ENCODE measurements around the gene CHST11.

Gene CHST11

GRCh38 chr12:104460041-104460719 lies 3.4 kb downstream of the CHST11 start:
- DNase-seq (ENCODE audit: low read depth in 2 of 2): no peak

- no peak for DNase-seq (ENCODE audit: low read depth in 2 of 2)
Observed at GRCh38 chr12:104460973-104461698, 4.4 kb downstream of the CHST11 start.

GRCh38 chr12:104462325-104462724 lies 5.6 kb downstream of the CHST11 start:
- no peak for DNase-seq (ENCODE audit: low read depth in 2 of 2)

GRCh38 chr12:104462931-104463339 lies 6.2 kb downstream of the CHST11 start:
- DNase-seq (ENCODE audit: low read depth in 2 of 2): no peak

- no peak for DNase-seq (ENCODE audit: low read depth in 2 of 2)
Observed at GRCh38 chr12:104463368-104463767, 6.6 kb downstream of the CHST11 start.

GRCh38 chr12:104464899-104465298 lies 8.2 kb downstream of the CHST11 start:
- no peak for DNase-seq (ENCODE audit: low read depth in 2 of 2)

GRCh38 chr12:104466709-104467345 lies 10.1 kb downstream of the CHST11 start:
- DNase-seq (ENCODE audit: low read depth in 2 of 2): no peak

- DNase-seq (ENCODE audit: low read depth in 2 of 2): no peak
Observed at GRCh38 chr12:104467346-104467837, 10.6 kb downstream of the CHST11 start.

- DNase-seq (ENCODE audit: low read depth in 2 of 2): no peak
Observed at GRCh38 chr12:104468371-104468770, 11.6 kb downstream of the CHST11 start.

GRCh38 chr12:104469066-104469465 lies 12.3 kb downstream of the CHST11 start:
- no peak for DNase-seq (ENCODE audit: low read depth in 2 of 2)

GRCh38 chr12:104469523-104469922 lies 12.8 kb downstream of the CHST11 start:
- DNase-seq (ENCODE audit: low read depth in 2 of 2): no peak

GRCh38 chr12:104470521-104470920 lies 13.8 kb downstream of the CHST11 start:
- no peak for DNase-seq (ENCODE audit: low read depth in 2 of 2)

GRCh38 chr12:104471336-104471735 lies 14.6 kb downstream of the CHST11 start:
- DNase-seq (ENCODE audit: low read depth in 2 of 2): no peak

- no peak for DNase-seq (ENCODE audit: low read depth in 2 of 2)
Observed at GRCh38 chr12:104472748-104473147, 16.0 kb downstream of the CHST11 start.

- DNase-seq (ENCODE audit: low read depth in 2 of 2): no peak
Observed at GRCh38 chr12:104473374-104473983, 16.7 kb downstream of the CHST11 start.

- DNase-seq (ENCODE audit: low read depth in 2 of 2): no peak
Observed at GRCh38 chr12:104475271-104475670, 18.5 kb downstream of the CHST11 start.

GRCh38 chr12:104477510-104478390 lies 21.0 kb downstream of the CHST11 start:
- DNase-seq (ENCODE audit: low read depth in 2 of 2): no peak

- no peak for DNase-seq (ENCODE audit: low read depth in 2 of 2)
Observed at GRCh38 chr12:104478396-104479122, 21.8 kb downstream of the CHST11 start.

GRCh38 chr12:104479123-104479662 lies 22.4 kb downstream of the CHST11 start:
- no peak for DNase-seq (ENCODE audit: low read depth in 2 of 2)

GRCh38 chr12:104480012-104480411 lies 23.3 kb downstream of the CHST11 start:
- DNase-seq (ENCODE audit: low read depth in 2 of 2): no peak
